Lower leg skin (tissue), 4 donors: ENCODE measurements around the gene CAMK2B. TPM values are rescaled to one million over a fixed set of nuclear protein-coding genes. Genes with fewer than 3 reads are reported as not detected.
A peak's percentile ranks its signal among the peaks of the same experiment; 100 is the strongest.
"Not testable (repeated sequence)": the region's sequence is repeated elsewhere in the genome, so short reads cannot be mapped to it uniquely, and the experiment has no call there.

Source experiments
- DNase-seq, 2 donors: peaks; one replicate each; pipeline ENCODE4 v3.0.0-alpha.2; 2019; ENCODE audit warnings: low spot score in 2 of 2
- H3K4me3 ChIP-seq: fragments of 200-600 bp; sonication (generic); 2 replicates; pipeline ENCODE4 v1.5.1; 2017; ENCODE audit warnings: mild to moderate bottlenecking, low read depth; ENCODE audit not compliant: poor library complexity, severe bottlenecking
- CTCF ChIP-seq, 3 donors: fragments of 450-650 bp; IDR thresholded peaks; one replicate each; pipeline ENCODE4 v1.5.1; 2016; ENCODE audit warnings: antibody characterized with exemption in 3 of 3, mild to moderate bottlenecking in 3 of 3, moderate library complexity in 2 of 3
- POLR2A ChIP-seq, 2 donors: fragments of 450-650 bp; IDR thresholded peaks; one replicate each; pipeline ENCODE4 v1.6.1; 2016 to 2017; ENCODE audit warnings: antibody characterized with exemption in 2 of 2, mild to moderate bottlenecking in 1 of 2, moderate library complexity in 1 of 2
- WGBS, 2 donors: methylation state at CpG; one replicate each; pipeline ENCODE4 v1.1.5; 2018; 5-methylcytosine and 5-hydroxymethylcytosine counted together
- intact Hi-C: fragments of 100-400 bp; cut with DNase I; formaldehyde crosslinking; loops from one replicate; pipeline ENCODE4 v1.15.0; 2023; ENCODE audit warnings: low total_unique reads
- total RNA-seq, 4 donors: library from RNA; depleted of rRNA; stranded (reverse); fragments of >200 nt; gene quantifications; one replicate each; pipeline ENCODE4 v1.1.0, GENCODE V29; 2016

Gene CAMK2B
- total RNA-seq, 4 donors from 2014 or later: 0.04 to 2.6 (median 1.1) TPM

GRCh38 chr7:44173911-44174693 is 151.3 kb downstream of the CAMK2B start:
- WGBS, 2 donors: 46 to 68% methylated on average over 3 of the region's 3 CpGs
- no peak overlapping the region for H3K4me3 ChIP-seq
- intact Hi-C loops: no loop called here
- no peak for TF ChIP-seq POLR2A (IDR thresholded peaks at IDR 0.05)
- no peak for TF ChIP-seq CTCF (IDR thresholded peaks at IDR 0.05)
- DNase-seq: peak in 1 of 2 donors; percentile 60

GRCh38 chr7:44172803-44173424 is 152.5 kb downstream of the CAMK2B start:
- intact Hi-C loops: no loop called here
- no peak for DNase-seq
- WGBS, 2 donors: 86 to 88% methylated on average over 6 of the region's 6 CpGs
- H3K4me3 ChIP-seq: no peak overlapping the region
- no peak for TF ChIP-seq CTCF (IDR thresholded peaks at IDR 0.05)
- TF ChIP-seq POLR2A (IDR thresholded peaks at IDR 0.05): no peak

DNA sequence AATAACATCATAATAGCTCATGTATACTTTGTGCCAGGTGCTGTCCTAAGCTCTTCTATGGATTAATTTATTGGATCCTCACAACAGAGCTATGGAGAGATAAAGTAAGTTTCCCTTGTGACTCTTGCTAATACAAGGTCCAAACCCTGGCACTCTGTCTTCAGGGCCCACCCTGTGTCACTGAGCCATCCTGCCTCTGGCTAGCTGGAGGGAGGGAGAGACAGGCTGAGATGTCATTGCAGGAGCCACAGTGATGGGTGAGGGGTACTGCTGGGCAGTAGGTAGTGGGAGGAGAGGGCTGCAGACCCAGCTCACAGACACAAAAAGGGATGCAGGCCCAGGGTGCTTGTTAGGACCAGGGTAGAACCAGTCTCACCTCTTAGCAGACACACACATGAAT is 153.0 kb downstream of the CAMK2B start:
- TF ChIP-seq CTCF (IDR thresholded peaks at IDR 0.05): no peak
- TF ChIP-seq POLR2A (IDR thresholded peaks at IDR 0.05): no peak

DNA sequence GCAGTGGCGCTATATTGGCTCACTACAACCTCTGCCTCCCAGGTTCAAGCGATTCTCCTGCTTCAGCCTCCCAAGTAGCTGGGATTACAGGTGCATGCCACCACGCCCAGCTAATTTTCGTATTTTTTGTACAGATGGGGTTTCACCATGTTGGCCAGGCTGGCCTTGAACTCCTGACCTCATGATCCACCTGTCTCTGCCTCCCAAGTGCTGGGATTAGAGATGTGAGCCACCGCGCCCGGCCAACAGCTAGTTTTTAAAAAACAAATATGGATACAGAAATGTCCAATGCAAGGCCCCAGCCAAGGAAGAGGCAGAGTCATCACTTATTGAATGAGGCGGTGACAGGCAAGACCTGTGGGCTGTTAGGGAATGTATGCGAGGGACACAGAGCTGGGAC is 153.5 kb downstream of the CAMK2B start:
- H3K4me3 ChIP-seq, intact Hi-C loops: not testable (repeated sequence)
- peak in 1 of 2 donors; percentile 50 for DNase-seq
- WGBS, 2 donors: 89 to 93% methylated on average over 9 of the region's 9 CpGs

More for the DNA sequence above, 153.0 kb downstream of the CAMK2B start:
- intact Hi-C loops: no loop called here
- DNase-seq: peak in 1 of 2 donors; percentile 40
- no peak overlapping the region for H3K4me3 ChIP-seq

DNA sequence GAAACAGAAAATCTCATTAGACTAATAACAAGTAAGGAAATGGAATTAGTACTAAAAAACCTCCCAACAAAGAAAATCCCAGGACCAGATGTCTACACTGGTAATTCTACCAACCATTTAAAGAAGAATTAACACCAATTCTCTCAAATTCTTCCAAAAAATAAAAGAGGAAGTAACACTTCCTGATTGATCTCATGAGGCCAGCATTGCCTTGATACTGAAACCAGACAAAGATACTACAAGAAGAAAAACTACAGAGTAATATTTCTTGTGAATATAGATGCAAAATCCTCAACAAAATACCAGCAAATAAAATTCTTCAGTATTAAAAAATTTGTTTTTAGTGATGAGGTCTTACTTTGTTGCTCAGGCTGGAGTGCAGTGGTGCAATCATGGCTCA is 157.5 kb downstream of the CAMK2B start:
- TF ChIP-seq POLR2A (IDR thresholded peaks at IDR 0.05): no peak
- TF ChIP-seq CTCF (IDR thresholded peaks at IDR 0.05): no peak
- intact Hi-C loops: no loop called here
- no peak for DNase-seq
- no peak overlapping the region for H3K4me3 ChIP-seq

Other genes starting within 250 kb of the CAMK2B start
- 100 to 1,000 TPM in 1 of 4 donors, 10 to 100 TPM in 3; 31.0 to 110 (median 43.6) TPM for gene POLM, start 243.1 kb downstream of the CAMK2B start, total RNA-seq
- gene AEBP1, start 221.2 kb downstream of the CAMK2B start, total RNA-seq: 100 to 1,000 TPM in 1 of 4 donors, 10 to 100 TPM in 3; 52.6 to 134 (median 54.6) TPM
- gene POLD2, start 202.0 kb downstream of the CAMK2B start, total RNA-seq: 10 to 100 TPM; 50.8 to 69.0 (median 58.7) TPM
- gene MYL7, start 184.3 kb downstream of the CAMK2B start, total RNA-seq: not detected
- 1 to 10 TPM in 1 of 4 donors, under 1 TPM in 1, not detected in 2; 0.25 to 1.2 TPM for gene GCK, start 136.2 kb downstream of the CAMK2B start, total RNA-seq
- 10 to 100 TPM; 38.5 to 51.3 (median 44.3) TPM for gene YKT6, start 124.6 kb downstream of the CAMK2B start, total RNA-seq
- 10 to 100 TPM; 53.3 to 87.9 (median 73.2) TPM for gene NUDCD3, start 165.1 kb upstream of the CAMK2B start, total RNA-seq
- gene NPC1L1, start 215.7 kb upstream of the CAMK2B start, total RNA-seq: under 1 TPM in 3 of 4 donors, not detected in 1; 0.08 to 0.13 (median 0.10) TPM
- 10 to 100 TPM; 58.9 to 71.7 (median 68.3) TPM for gene DDX56, start 248.3 kb upstream of the CAMK2B start, total RNA-seq